SK-N-SH (cell line): Measurements from ENCODE around the gene EIF3B. TPM values are rescaled to one million over a fixed set of nuclear protein-coding genes. Genes with fewer than 3 reads are reported as not detected.
"Not testable (repeated sequence)": the region's sequence is repeated elsewhere in the genome, so short reads cannot be mapped to it uniquely, and the experiment has no call there.

Experiments
- CTCF ChIA-PET: fragments of 300-600, 350-600 bp; formaldehyde crosslinking; extraction: SDS; loops from one replicate; lab custom pipeline; 2021; lab: Yijun Ruan, JAX
- POLR2A ChIA-PET: fragments of 350-600 bp; sonication (Branson Sonifier 250); formaldehyde crosslinking; extraction: SDS; loops from one replicate; lab custom pipeline; 2020; ENCODE audit warnings: antibody characterized with exemption, inconsistent platforms; lab: Yijun Ruan, JAX
- DNase-seq: peaks from one replicate; pipeline ENCODE4 v3.0.0; 2012
- H2AFZ ChIP-seq: fragments of 200-600 bp; sonication (generic); 2 replicates; pipeline ENCODE4 v1.8.1; 2016; ENCODE audit warnings: antibody characterized with exemption, mild to moderate bottlenecking, low read depth
- H3F3A ChIP-seq: fragments of 200-600 bp; sonication (generic); replicated peaks from 2 replicates; pipeline ENCODE3; 2016; ENCODE audit warnings: antibody characterized with exemption, mild to moderate bottlenecking; ENCODE audit not compliant: insufficient read depth
- H3K27ac ChIP-seq, 2 experiments: fragments of 200-500 bp in 1 of 2; fragments of 200-600 bp in 1 of 2; sonication (Bioruptor generic) in 1 of 2; sonication (generic), shearing (Covaris generic) in 1 of 2; 2 replicates each; pipeline versions ENCODE4 v1.5.1 to v1.6.1; 2014 to 2016; ENCODE audit warnings: low read depth in 2 of 2, inconsistent platforms in 1 of 2, low read length in 1 of 2, mild to moderate bottlenecking in 1 of 2, mixed read lengths in 1 of 2
- H3K27me3 ChIP-seq: fragments of 200-600 bp; sonication (generic), shearing (Covaris generic); 2 replicates; pipeline ENCODE4 v1.6.1; 2016; ENCODE audit warnings: mixed run types; ENCODE audit not compliant: insufficient read depth
- H3K36me3 ChIP-seq, 2 experiments: fragments of 200-500 bp in 1 of 2; fragments of 200-600 bp in 1 of 2; sonication (Bioruptor generic) in 1 of 2; sonication (generic) in 1 of 2; replicated peaks in 1 of 2; 2 replicates each; pipeline versions ENCODE3 to v1.5.1; 2014 to 2016; ENCODE audit warnings: low read length in 1 of 2, mild to moderate bottlenecking in 1 of 2; ENCODE audit not compliant: insufficient read depth in 2 of 2, control insufficient read depth in 1 of 2
- H3K4me1 ChIP-seq, 2 experiments: fragments of 200-500 bp in 1 of 2; fragments of 200-600 bp in 1 of 2; sonication (Bioruptor generic) in 1 of 2; sonication (generic), shearing (Covaris generic) in 1 of 2; 2 replicates each; pipeline versions ENCODE4 v1.5.1 to v1.6.1; 2014 to 2016; ENCODE audit warnings: low read depth in 1 of 2, low read length in 1 of 2, mixed run types in 1 of 2; ENCODE audit not compliant: insufficient read depth in 2 of 2, control insufficient read depth in 1 of 2
- H3K4me2 ChIP-seq: fragments of 200-600 bp; sonication (generic), shearing (Covaris generic); 2 replicates; pipeline ENCODE4 v1.6.1; 2017; ENCODE audit warnings: mixed run types
- H3K4me3 ChIP-seq, 2 experiments: fragments of 200-500 bp in 1 of 2; fragments of 200-600 bp in 1 of 2; sonication (Bioruptor generic) in 1 of 2; sonication (generic), shearing (Covaris generic) in 1 of 2; 2 replicates each; pipeline versions ENCODE4 v1.5.1 to v1.8.1; 2014 to 2016; ENCODE audit warnings: low read depth in 2 of 2, inconsistent platforms in 1 of 2, low read length in 1 of 2, mild to moderate bottlenecking in 1 of 2, mixed read lengths in 1 of 2, moderate library complexity in 1 of 2
- H3K79me2 ChIP-seq: fragments of 200-600 bp; sonication (generic); 2 replicates; pipeline ENCODE4 v1.8.1; 2017; ENCODE audit warnings: mild to moderate bottlenecking; ENCODE audit not compliant: insufficient read depth
- H3K9ac ChIP-seq: fragments of 200-600 bp; sonication (generic); 2 replicates; pipeline ENCODE4 v1.6.1; 2017; ENCODE audit warnings: mixed run types
- H3K9me2 ChIP-seq: fragments of 200-600 bp; sonication (generic); 2 replicates; pipeline ENCODE4 v1.6.1; 2017; ENCODE audit warnings: mixed run types
- H3K9me3 ChIP-seq: fragments of 200-600 bp; sonication (generic); 2 replicates; pipeline ENCODE4 v1.6.1; 2017; ENCODE audit warnings: mixed run types, mild to moderate bottlenecking, moderate library complexity
- H4K20me1 ChIP-seq: fragments of 200-600 bp; sonication (generic); 2 replicates; pipeline ENCODE4 v1.6.1; 2017; ENCODE audit warnings: mild to moderate bottlenecking, mixed run types; ENCODE audit not compliant: insufficient read depth
- ELF1 ChIP-seq: IDR thresholded peaks from 2 replicates; pipeline ENCODE4 v1.4.0; 2012
- EP300 ChIP-seq, 2 experiments: IDR thresholded peaks; 2 replicates each; pipeline versions ENCODE4 v1.4.0 to v1.6.1; 2012; ENCODE audit warnings: borderline replicate concordance in 1 of 2, low read depth in 1 of 2, low read length in 1 of 2
- FOSL2 ChIP-seq: IDR thresholded peaks from 2 replicates; pipeline ENCODE4 v1.4.0; 2012; ENCODE audit warnings: low read depth, mild to moderate bottlenecking, moderate library complexity, borderline replicate concordance
- FOXJ3 ChIP-seq: sonication (generic); formaldehyde crosslinking; IDR thresholded peaks from 2 replicates; pipeline ENCODE4 v1.5.1; 2020; ENCODE audit warnings: mild to moderate bottlenecking, missing genetic modification reagents
- GABPA ChIP-seq: IDR thresholded peaks from 2 replicates; pipeline ENCODE4 v1.4.0; 2012; ENCODE audit warnings: low read depth, mild to moderate bottlenecking
- IRF3 ChIP-seq: fragments of 150-350 bp; IDR thresholded peaks from 2 replicates; pipeline ENCODE4 v1.6.1; 2016; ENCODE audit warnings: mild to moderate bottlenecking, low read depth, low read length
- MAX ChIP-seq: IDR thresholded peaks from 2 replicates; pipeline ENCODE4 v1.4.0; 2012; ENCODE audit warnings: low read depth
- MEF2A ChIP-seq: IDR thresholded peaks from 2 replicates; pipeline ENCODE4 v1.4.0; 2012; ENCODE audit warnings: low read depth, borderline replicate concordance
- MXI1 ChIP-seq: IDR thresholded peaks from 2 replicates; pipeline ENCODE4 v1.6.1; 2012; ENCODE audit warnings: mild to moderate bottlenecking, low read depth, low read length, improper control_type of control experiment
- NFIC ChIP-seq: IDR thresholded peaks from 2 replicates; pipeline ENCODE4 v1.4.0; 2012; ENCODE audit warnings: borderline replicate concordance
- NRF1 ChIP-seq: IDR thresholded peaks from 2 replicates; pipeline ENCODE4 v1.6.1; 2012; ENCODE audit warnings: low read depth, mild to moderate bottlenecking, low read length
- POLR2AphosphoS5 ChIP-seq: IDR thresholded peaks from 2 replicates; pipeline ENCODE4 v1.6.1; 2012; ENCODE audit warnings: low read depth, low read length
- REST ChIP-seq: IDR thresholded peaks from 2 replicates; pipeline ENCODE4 v1.6.1; 2012; ENCODE audit warnings: mild to moderate bottlenecking, low read depth, low read length, moderate library complexity
- RFX5 ChIP-seq: IDR thresholded peaks from 2 replicates; pipeline ENCODE4 v1.6.1; 2012; ENCODE audit warnings: mild to moderate bottlenecking, improper control_type of control experiment, low read length
- SIN3A ChIP-seq: IDR thresholded peaks from 2 replicates; pipeline ENCODE4 v1.6.1; 2012; ENCODE audit warnings: low read depth, mild to moderate bottlenecking, low read length, moderate library complexity, borderline replicate concordance
- SMC3 ChIP-seq: IDR thresholded peaks from 2 replicates; pipeline ENCODE4 v1.6.1; 2012; ENCODE audit warnings: low read depth, low read length, improper control_type of control experiment
- TAF1 ChIP-seq: IDR thresholded peaks from 2 replicates; pipeline ENCODE4 v1.6.1; 2012; ENCODE audit warnings: low read depth, mild to moderate bottlenecking, low read length, moderate library complexity, borderline replicate concordance
- TCF12 ChIP-seq: IDR thresholded peaks from 2 replicates; pipeline ENCODE4 v1.4.0; 2012
- USF2 ChIP-seq: fragments of 150-350 bp; IDR thresholded peaks from 2 replicates; pipeline ENCODE4 v1.6.1; 2017; ENCODE audit warnings: antibody characterized with exemption, low read length, low read depth, borderline replicate concordance
- ZBTB33 ChIP-seq: IDR thresholded peaks from 2 replicates; pipeline ENCODE4 v1.4.0; 2012; ENCODE audit warnings: low read depth, borderline replicate concordance
- WGBS: methylation state at CpG from one replicate; pipeline ENCODE4 v1.1.6; 2017; ENCODE audit warnings: low lambda C conversion rate; 5-methylcytosine and 5-hydroxymethylcytosine counted together
- polyA plus RNA-seq, 3 experiments: library from polyadenylated mRNA; depleted of rRNA; stranded (reverse); fragments of >200 nt; gene quantifications; 2 replicates each; pipeline ENCODE4 v1.2.3, GENCODE V29; 2012

Gene EIF3B
- polyA plus RNA-seq, 1 of the 3 experiments (the other 2 are of a cell fraction) = 151 TPM

GRCh38 chr7:2314209-2314955, 40.2 kb upstream of the EIF3B start, which contains the start of gene SNX8 (continued):
- TF ChIP-seq REST (0 out of 2 replicates have a peak, but pooled peaks have one; percentile 14), ZBTB33 (no peak), FOSL2 (no peak), RFX5 (no peak), MAX (peak; percentile 94), MXI1 (peak; percentile 99), IRF3 (no peak), MEF2A (no peak), SMC3 (no peak), EP300 (IDR thresholded peaks at IDR 0.05; ENCODE audit: borderline replicate concordance in 1 of 2, low read depth in 1 of 2, low read length in 1 of 2) (no peak), NRF1 (peak; percentile 77), SIN3A (peak; percentile 20; the same call in 1 of the 2 replicates), GABPA (no peak), FOXJ3 (CRISPR knock-in tag) (no peak), TAF1 (peak; percentile 62; the same call in 1 of the 2 replicates), TCF12 (no peak), POLR2AphosphoS5 (peak; percentile 52; the same call in 1 of the 2 replicates), USF2 (no peak; the same call in 1 of the 2 replicates), NFIC (no peak), ELF1 (no peak; the same call in 1 of the 2 replicates)

GRCh38 chr7:2314956-2315530, 39.6 kb upstream of the EIF3B start:
- H3K27ac ChIP-seq, CTCF ChIA-PET, H3K9me3 ChIP-seq, H3K4me1 ChIP-seq, H3K9me2 ChIP-seq, H4K20me1 ChIP-seq, POLR2A ChIA-PET, H3K27me3 ChIP-seq, H3K9ac ChIP-seq, H3K36me3 ChIP-seq, H3F3A ChIP-seq, DNase-seq: not testable (repeated sequence)
- Histone ChIP-seq H2AFZ (peak overlapping the region; percentile 85; the same call in 1 of the 2 replicates), H3K4me2 (peak overlapping the region; percentile 97), H3K79me2 (peaks cover 39% of the 10 kb centered on the region), H3K4me3 (peak overlapping the region; percentile 60 to 98; a peak in 3 of 4 replicates)
- 13% methylated on average over 3 of the region's 3 CpGs for whole genome bisulfite sequencing
